ENCODE measurements around the gene CCDC190.
"Not testable (repeated sequence)": the region's sequence is repeated elsewhere in the genome, so short reads cannot be mapped to it uniquely, and the experiment has no call there.

The CCDC190 gene

GRCh38 chr1:162823771-162824525 lies 37.0 kb downstream of the CCDC190 start:
- no peak for DNase-seq

GRCh38 chr1:162823231-162823630 lies 37.7 kb downstream of the CCDC190 start:
- DNase-seq, result no peak

- peak; percentile 71 for DNase-seq
Measured at GRCh38 chr1:162822391-162823200, 38.4 kb downstream of the CCDC190 start.

- DNase-seq, result not testable (repeated sequence)
Measured at GRCh38 chr1:162818666-162819065, 42.3 kb downstream of the CCDC190 start.

GRCh38 chr1:162818136-162818535 lies 42.8 kb downstream of the CCDC190 start:
- DNase-seq, result not testable (repeated sequence)

- DNase-seq, result not testable (repeated sequence)
Measured at GRCh38 chr1:162812357-162812756, 48.6 kb downstream of the CCDC190 start.

GRCh38 chr1:162807503-162807902 lies 53.5 kb downstream of the CCDC190 start:
- DNase-seq, result not testable (repeated sequence)
